ENCODE data around the gene INPP5A. TPM values are rescaled to one million over a fixed set of nuclear protein-coding genes. Genes with fewer than 3 reads are reported as not detected.

INPP5A gene
- total and polyA plus RNA-seq, 7 donors = 17.6 to 132 (median 100) TPM

DNA sequence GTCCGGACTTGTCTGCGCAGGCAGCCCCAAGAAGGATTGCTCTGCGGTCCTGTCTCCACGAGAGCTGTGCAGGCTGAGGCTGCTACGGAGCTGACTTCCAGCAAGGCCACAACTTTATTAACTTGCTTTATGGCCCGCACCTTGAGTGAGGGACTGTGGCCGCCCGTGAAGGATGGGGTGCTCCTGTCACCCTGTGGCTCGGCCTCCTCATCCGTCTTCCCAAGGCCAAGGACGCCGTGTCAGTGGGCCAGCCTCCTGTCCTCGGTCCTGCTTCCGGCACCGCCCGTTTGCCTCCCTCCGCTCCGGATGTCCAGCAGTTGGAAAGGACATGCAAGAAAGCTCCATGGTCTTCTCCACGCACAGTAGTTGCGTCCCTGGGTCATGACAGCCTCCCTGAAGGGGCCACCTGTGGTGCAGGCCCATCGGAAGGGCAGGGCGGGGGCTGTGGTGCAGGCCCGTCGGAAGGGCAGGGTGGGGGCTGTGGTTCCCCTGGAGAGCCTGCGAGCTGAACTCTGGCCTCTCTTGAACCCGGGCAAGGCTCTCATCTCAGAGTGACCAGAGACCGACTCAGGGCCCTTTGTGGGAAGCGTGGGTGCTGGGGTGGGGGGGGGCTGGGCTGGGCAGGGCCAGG, 161.3 kb downstream of the INPP5A start:
- 95% methylated on average over 28 of the region's 28 CpGs for WGBS, 2 donors
- peak; percentile 57 for DNase-seq
- H3K9me3 ChIP-seq = no peaks in the 10 kb centered on the region
- no peak overlapping the region for H3K4me3 ChIP-seq
- peak overlapping the region in 2 of 4 donors; percentile 72 to 75 for H3K27ac ChIP-seq
- TF ChIP-seq POLR2AphosphoS5 (IDR thresholded peaks at IDR 0.05) (no peak), EP300 (IDR thresholded peaks at IDR 0.05) (no peak), POLR2A (IDR thresholded peaks at IDR 0.05) (no peak)
- TF ChIP-seq, protein P1, sequence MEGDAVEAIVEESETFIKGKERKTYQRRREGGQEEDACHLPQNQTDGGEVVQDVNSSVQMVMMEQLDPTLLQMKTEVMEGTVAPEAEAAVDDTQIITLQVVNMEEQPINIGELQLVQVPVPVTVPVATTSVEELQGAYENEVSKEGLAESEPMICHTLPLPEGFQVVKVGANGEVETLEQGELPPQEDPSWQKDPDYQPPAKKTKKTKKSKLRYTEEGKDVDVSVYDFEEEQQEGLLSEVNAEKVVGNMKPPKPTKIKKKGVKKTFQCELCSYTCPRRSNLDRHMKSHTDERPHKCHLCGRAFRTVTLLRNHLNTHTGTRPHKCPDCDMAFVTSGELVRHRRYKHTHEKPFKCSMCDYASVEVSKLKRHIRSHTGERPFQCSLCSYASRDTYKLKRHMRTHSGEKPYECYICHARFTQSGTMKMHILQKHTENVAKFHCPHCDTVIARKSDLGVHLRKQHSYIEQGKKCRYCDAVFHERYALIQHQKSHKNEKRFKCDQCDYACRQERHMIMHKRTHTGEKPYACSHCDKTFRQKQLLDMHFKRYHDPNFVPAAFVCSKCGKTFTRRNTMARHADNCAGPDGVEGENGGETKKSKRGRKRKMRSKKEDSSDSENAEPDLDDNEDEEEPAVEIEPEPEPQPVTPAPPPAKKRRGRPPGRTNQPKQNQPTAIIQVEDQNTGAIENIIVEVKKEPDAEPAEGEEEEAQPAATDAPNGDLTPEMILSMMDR (IDR thresholded peaks at IDR 0.05) = no peak
- intact Hi-C loops (cut with DNase I) = no loop called here
- no peaks in the 10 kb centered on the region for H3K27me3 ChIP-seq
- H3K36me3 ChIP-seq = peaks cover 0 to 18% (median 2%) of the 10 kb centered on the region in 4 donors
- peaks cover 0 to 24% (median 22%) of the 10 kb centered on the region in 4 donors for H3K4me1 ChIP-seq

DNA sequence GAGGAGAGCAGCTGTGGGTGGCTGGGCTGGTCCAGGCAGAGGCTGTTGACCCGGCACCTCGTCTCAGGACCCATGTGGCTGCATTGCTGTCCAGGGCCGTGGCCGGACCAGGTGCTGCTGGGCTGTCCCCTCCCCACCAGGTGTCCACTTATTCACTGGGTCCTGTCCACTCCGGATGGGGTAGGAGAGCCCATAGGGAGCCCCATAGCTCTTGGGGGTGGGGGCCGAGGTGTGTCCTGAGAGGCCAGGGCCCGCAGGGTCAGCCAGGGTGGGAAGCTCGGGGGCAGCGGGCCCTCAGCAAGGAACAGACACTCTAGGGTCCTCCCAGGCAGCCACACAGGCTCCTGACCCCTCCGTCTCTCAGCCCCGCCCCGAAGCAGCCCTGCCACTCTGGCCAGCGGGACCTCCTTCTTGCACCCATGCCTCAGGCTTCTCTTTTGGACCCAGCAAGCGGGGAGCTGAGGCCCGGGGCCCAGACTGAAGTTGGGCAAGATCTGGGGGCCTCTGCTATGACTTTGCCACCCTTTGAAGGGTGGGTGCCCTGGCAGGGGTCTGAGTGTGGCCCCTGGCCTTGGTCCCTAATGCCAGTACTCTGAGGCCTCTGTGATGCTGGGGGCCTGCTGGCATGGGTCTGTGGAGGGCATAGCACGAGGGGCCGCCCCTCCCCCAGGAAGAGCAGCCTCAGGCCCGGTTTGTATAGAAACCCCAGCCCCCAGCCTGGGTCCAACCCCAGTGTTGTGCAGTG, 162.0 kb downstream of the INPP5A start:
- WGBS, 2 donors = 90 to 93% methylated on average over 18 of the region's 18 CpGs
- Histone ChIP-seq H3K4me3 (no peak overlapping the region), H3K9me3 (no peaks in the 10 kb centered on the region), H3K4me1 (peaks cover 0 to 24% (median 22%) of the 10 kb centered on the region in 4 donors), H3K27ac (peak overlapping the region; percentile 68 to 79 (median 74)), H3K36me3 (peaks cover 0 to 18% (median 2%) of the 10 kb centered on the region in 4 donors), H3K27me3 (no peaks in the 10 kb centered on the region)
- no peak for TF ChIP-seq EP300 (IDR thresholded peaks at IDR 0.05)
- no peak for TF ChIP-seq POLR2AphosphoS5 (IDR thresholded peaks at IDR 0.05)
- TF ChIP-seq POLR2A (IDR thresholded peaks at IDR 0.05) = no peak
- TF ChIP-seq, protein P1 (IDR thresholded peaks at IDR 0.05) = no peak
- DNase-seq = peak; percentile 57
- intact Hi-C loops (cut with DNase I) = no loop called here

DNA sequence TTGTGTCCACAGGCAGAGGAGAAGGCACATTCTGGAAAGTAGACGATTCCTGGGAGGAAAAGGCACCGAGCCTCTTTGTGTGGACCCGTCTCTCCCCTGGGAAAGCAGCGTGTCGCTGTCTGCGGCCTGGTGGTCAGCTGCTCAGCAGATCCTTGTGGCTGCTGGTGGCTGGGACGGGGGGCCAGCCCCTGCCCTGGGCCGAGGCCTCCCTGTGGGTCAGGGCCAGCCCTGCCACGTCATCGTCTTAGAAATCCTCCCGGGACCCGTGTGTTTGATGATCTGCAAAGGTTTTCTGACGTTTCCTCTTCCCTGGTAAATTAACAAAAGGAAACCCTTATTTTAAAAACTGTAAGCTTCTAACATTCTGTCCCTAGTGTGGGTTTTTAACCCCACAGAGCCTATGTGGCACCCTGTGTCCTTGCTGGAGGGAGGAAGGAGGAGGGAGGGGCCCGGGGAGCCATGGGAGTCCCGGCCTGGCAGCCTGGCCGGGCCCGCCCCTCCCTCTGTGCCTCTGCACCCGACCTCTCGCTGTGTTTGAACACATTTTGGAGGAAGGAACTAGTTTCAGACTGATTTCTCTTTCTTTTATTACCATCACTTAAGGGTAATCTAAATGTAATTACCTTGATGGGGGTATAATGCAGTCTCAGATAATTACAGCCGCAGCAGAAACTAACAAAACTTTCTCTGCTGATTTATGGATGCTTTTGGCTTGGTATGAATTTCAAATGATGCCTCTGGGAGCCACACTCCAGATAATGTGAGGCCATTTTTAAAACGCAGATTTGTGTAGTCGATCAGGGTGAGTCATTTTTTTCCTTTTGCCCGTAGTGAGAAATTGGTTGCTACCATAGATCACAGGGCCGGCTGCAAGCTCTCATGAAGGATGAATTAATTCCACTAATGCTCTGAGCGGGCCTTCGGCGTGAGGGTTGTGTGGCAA, 162.8 kb downstream of the INPP5A start:
- H3K4me3 ChIP-seq = peak overlapping the region in 1 of 4 donors; percentile 2
- intact Hi-C loops (cut with DNase I) = no loop called here
- peak overlapping the region; percentile 68 to 79 (median 74) for H3K27ac ChIP-seq

More for the DNA sequence above, 162.8 kb downstream of the INPP5A start:
- Histone ChIP-seq H3K36me3 (peaks cover 0 to 22% (median 7%) of the 10 kb centered on the region in 4 donors), H3K4me1 (peaks cover 0 to 24% (median 22%) of the 10 kb centered on the region in 4 donors), H3K27me3 (no peaks in the 10 kb centered on the region), H3K9me3 (peaks cover 0 to 3% (median under 1%) of the 10 kb centered on the region in 4 donors)
- 33 to 66% methylated on average over 27 of the region's 27 CpGs for WGBS, 2 donors
- no peak for TF ChIP-seq POLR2A (IDR thresholded peaks at IDR 0.05)
- no peak for TF ChIP-seq POLR2AphosphoS5 (IDR thresholded peaks at IDR 0.05)
- TF ChIP-seq EP300 (IDR thresholded peaks at IDR 0.05) = no peak
- TF ChIP-seq, protein P1 (IDR thresholded peaks at IDR 0.05) = no peak
- DNase-seq = peak; percentile 68

Measured in sigmoid colon (tissue), 7 donors.